ENCODE measurements around the gene REEP1.
A peak's percentile ranks its signal among the peaks of the same experiment; 100 is the strongest.

REEP1 gene

DNA sequence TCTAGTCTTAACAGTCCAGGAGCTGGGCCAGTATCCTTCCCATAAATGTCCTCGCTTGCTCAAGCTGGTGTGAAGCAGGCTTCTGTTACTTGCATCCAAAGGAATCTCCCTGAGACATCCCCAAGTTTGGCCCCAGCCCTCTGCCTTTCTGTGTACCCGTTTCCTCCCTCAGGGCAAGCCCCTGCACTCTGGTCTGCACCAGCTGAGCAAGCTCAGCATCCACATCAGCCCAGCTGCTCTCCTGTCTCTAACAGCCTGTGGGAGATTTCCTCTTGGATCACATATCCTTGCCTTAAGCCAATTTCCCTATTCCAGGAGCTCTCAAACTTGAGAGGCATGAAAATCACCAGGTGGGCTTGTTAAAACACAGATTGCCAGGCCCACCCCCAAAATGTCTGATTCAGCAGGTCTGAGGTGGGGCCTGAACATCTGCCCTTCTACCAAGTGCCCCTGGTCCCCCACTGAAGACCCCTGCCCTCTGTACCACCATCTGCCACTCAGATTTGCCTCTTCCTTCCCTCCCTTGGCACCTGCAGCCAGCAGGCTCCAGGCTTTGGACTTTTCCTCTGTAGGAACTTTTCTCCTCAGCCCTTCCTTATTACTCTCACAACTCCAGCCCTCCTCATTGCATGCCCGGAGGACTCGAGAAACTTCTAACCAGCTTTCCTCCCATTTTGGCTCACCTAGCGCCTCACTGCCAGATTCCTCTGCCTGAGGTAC is 32.1 kb downstream of the REEP1 start:
- DNase-seq: peak; percentile 54 to 94

- DNase-seq: peak in 1 of 2 experiments; percentile 59
Observed at GRCh38 chr2:86304416-86304815, 33.0 kb downstream of the REEP1 start.

- DNase-seq: peak in 1 of 2 experiments; percentile 9
Observed at GRCh38 chr2:86302320-86302719, 35.1 kb downstream of the REEP1 start.

DNA sequence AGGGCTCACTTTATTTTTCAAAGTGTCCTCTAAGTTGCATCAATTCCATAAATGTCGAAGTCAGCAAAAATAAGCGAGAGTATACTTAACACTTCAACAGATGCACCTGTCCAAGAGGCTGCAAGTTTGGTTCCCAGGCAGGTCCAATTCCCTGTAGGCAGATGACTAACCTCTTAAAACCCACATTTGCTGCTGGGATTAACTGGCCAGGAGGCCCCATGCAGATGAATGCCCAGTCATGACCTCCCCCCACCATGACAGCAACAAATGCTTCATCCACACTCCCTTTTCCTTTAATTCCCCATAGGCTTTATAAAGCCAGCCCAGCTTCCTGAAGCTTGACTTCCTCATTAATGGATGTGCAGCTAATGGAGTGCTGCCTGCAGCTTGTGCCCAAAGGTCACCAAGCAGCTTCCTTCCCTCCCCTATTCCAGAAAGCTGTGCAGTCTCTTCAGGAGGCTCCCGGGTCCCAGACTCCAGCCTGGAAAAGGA is 35.7 kb downstream of the REEP1 start:
- DNase-seq: peak; percentile 58 to 85

- peak in 1 of 2 experiments; percentile 12 for DNase-seq
Observed at GRCh38 chr2:86301009-86301408, 36.4 kb downstream of the REEP1 start.

- DNase-seq: no peak
Observed at GRCh38 chr2:86300496-86300895, 36.9 kb downstream of the REEP1 start.

- peak in 1 of 2 experiments; percentile 35 for DNase-seq
Observed at GRCh38 chr2:86298411-86299390, 38.7 kb downstream of the REEP1 start.

GRCh38 chr2:86297382-86298147 is 39.9 kb downstream of the REEP1 start:
- DNase-seq: peak in 1 of 2 experiments; percentile 21

DNA sequence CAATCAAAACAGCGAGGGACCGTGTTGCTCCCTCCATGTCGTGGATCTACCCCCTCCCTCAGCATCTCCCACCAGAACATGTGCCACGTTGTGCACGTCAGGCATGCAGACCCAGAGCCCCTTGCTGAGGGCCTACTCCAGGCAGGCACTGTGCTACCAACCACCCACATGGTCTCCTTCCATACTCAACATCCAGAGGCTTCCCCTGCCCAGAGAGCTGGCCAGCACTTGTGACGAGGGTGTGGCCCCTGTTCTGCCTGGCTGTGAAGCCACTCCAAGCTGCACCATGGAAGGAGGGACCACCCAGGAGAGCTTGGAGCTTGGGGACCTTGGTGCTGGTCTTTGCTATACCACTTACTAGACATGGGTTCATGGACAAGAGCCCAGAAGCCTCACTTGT is 40.5 kb downstream of the REEP1 start:
- DNase-seq: no peak

- no peak for DNase-seq
Observed at GRCh38 chr2:86295066-86295465, 42.4 kb downstream of the REEP1 start.

- no peak for DNase-seq
Observed at GRCh38 chr2:86293612-86294011, 43.8 kb downstream of the REEP1 start.

- no peak for DNase-seq
Observed at GRCh38 chr2:86292571-86293515, 44.6 kb downstream of the REEP1 start.

DNA sequence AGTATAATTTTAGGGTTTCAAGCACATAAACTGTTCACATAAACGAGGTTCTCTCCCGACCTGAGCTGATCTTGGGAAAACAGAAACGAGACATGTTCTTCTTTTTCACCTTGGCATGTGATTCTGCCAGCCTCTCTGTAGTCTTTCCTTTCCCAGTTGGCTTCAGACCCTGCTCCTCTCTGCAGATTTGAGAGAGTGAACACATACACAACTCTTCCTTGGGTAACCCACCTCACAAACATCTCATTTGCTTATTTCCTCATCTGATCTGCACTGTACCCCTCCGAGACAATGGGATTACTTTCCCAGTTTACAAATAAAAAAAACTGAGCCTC is 46.1 kb downstream of the REEP1 start:
- no peak for DNase-seq

DNA sequence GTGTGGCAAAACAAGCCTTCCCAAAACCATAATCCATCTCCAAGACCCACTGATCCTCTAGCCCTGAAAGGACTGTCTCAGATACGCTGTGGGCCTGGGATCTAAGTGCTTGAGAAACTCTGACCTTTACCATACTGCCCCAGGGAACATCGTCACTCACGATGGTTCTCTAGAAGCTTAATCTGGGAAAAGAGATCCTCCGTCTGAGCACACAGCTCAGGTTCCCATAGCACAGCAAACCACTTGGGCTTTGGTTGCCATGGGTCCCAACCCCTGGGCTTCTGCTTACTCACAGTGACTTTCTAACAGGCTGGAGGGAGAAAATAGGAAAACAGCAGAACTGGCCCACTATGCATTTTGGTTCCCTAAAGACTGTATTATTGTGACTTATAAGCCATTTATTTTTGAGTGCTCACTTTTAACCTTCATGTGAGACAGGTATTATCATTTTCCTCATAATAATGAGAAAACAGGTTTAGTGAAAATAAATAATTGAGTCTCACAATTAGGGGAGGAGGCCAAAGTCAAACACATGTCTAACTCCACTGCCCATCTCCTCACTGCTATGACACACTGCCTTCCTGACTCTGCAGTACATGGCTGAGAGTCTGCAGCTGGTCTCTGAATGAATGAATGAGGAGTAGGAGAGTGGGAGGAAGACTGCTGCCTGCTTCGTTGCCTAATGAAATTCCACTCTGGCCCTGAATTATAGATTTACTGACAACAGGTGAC is 46.7 kb downstream of the REEP1 start:
- DNase-seq: peak in 1 of 2 experiments; percentile 8

GRCh38 chr2:86286516-86286915 is 50.9 kb downstream of the REEP1 start:
- no peak for DNase-seq

DNA sequence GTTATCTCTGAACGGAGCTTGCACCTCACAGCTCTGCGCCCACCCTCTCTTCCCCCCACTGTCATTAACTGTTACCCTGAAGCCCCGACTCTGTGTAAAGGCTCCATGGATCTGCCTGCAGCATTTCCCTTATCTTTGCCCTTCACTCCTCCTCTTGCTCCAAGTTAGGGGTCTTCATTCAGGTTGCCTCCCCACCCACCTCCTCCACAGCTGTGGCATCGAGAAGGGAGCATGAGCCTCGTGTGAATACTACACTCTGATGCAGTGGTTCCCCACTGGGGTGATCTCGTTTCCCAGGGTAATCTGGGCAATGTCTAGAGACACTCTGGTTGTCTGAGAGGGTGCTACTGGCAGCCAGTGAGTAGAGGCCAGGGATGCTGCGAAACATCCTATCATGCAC is 51.4 kb downstream of the REEP1 start:
- no peak for DNase-seq

- DNase-seq: no peak
Observed at GRCh38 chr2:86285571-86285970, 51.9 kb downstream of the REEP1 start.

DNA sequence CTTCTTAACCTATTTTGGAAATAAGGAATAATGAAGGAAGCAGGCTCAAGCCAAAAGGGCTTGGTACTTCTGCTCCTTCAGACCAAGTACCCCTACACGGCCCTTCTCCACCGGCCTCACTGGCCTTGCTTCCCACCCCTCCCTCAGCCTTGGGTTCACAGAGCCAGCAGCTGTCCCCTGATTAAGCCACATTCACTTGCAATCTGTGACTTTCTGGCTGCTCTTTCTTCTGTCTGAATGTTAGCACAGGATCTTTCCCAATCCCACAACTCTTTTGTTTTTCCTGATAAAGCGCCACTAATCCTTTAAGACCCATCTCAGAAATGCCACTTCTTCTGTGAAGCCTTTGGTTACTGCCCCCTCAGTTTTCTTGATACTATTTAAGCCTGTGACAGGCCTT is 52.4 kb downstream of the REEP1 start:
- peak; percentile 16 to 82 for DNase-seq

DNA sequence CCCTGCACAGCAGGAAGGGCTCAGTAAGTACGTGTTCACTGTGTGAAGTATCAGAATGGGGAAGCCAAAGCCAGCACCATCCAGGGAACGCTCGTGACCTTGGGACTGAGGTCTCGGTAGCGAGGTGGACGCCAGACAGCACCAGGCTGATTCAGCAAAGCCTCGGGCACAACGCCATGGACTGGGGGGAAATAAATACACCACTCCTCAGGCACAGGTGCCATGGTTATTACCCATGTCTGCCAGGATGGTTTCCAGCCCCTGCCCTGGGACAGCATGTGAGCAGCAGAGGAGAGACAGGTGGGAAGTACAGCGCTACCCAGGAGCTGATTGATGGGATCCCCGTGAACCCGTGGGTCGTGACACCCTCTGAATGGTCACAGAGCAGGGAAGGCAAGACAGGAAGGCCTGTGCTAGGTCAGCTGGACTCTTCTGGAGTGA is 53.0 kb downstream of the REEP1 start:
- no peak for DNase-seq

DNA sequence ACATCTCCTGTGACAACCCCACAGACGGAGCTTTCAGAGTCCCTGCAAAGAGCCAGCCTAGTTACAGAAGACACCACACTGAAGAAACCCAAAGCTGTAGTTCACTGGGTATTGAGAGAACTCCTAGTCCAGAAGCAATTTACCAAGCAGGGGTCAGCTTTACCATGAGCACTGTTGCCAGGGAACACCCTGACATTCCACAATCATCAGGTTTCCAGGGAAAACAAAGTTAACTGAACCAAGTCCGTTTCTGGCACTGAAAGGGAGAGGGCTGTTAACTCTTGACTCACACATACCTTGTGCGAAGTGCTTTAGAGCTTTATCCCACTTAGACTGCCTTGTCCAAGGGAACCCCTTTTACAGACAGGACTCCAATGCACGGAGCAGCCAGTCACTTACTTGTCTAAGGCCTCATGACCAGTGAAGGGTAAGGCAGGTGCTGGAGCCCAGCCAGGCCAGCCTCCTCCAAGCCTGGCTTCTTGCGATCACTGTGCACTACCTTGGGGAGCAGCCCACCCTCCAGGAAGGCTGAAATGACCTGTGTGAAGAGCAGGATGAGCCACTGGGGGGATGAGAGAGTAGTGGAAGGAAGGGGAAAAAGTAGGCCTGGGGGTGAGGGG is 53.9 kb downstream of the REEP1 start:
- DNase-seq: no peak
